GM21423 (cell line): ENCODE measurements around the gene ENAH.

Source experiments
- ATAC-seq: cut with Tn5 transposase; IDR thresholded peaks from one replicate; pipeline ENCODE4 v1.9.1; 2021; ENCODE audit warnings: mild to moderate bottlenecking, moderate library complexity; ENCODE audit not compliant: unreplicated experiment

ENAH gene

DNA sequence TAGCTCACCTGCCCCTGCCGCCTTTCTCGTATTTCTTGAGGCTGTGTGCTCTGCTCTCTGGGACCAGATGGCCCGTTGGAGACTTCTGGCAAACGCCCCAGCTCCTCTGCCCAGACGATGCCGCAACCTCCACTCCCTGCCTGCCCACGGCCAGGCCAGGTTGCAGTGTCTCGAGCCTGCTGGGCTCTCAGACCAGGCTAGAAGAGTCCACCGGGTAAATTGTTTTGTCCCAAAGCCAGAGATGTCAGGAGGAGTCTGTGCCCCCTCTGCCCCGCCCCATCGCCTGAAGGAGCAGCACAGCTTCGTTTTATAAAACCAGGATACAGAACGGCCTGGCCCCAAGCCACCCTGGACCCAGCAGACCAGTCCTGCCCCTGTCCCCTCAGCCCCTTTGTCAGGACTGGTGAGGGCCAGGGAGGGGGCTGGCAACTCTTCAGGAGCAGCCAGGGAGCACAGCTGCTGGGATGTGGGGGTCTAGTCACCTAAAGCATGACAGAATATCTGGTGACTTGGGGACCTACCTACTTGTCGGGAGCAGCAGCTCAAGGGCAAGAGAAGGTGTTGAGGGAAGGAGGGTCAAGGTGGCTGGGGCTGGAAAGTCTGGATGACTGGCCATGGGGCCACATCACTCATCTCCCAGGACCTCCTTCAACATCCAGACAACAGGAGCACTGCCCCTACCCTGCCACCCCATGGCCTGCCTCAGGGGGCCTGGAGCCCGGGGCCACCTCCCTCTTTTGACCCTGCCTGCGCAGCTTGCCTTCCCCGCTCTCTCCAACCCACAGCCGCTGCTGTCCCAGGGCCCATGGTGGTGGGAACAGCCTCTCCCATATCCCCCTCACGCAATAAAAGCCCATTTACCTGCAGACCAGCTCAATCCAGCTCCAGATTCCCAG, 191.1 kb downstream of the ENAH start:
- no peak for ATAC-seq

- ATAC-seq, result no peak
These were observed 192.0 kb downstream of the ENAH start for GRCh38 chr1:225460737-225461532.

- ATAC-seq, result no peak
These were observed 192.7 kb downstream of the ENAH start for GRCh38 chr1:225460021-225460736.

GRCh38 chr1:225458222-225458631, 194.7 kb downstream of the ENAH start:
- no peak for ATAC-seq

GRCh38 chr1:225454733-225455132, 198.2 kb downstream of the ENAH start:
- no peak for ATAC-seq

- no peak for ATAC-seq
These were observed 198.9 kb downstream of the ENAH start for GRCh38 chr1:225453797-225454648.

- no peak for ATAC-seq
These were observed 200.9 kb downstream of the ENAH start for GRCh38 chr1:225451840-225452515.

DNA sequence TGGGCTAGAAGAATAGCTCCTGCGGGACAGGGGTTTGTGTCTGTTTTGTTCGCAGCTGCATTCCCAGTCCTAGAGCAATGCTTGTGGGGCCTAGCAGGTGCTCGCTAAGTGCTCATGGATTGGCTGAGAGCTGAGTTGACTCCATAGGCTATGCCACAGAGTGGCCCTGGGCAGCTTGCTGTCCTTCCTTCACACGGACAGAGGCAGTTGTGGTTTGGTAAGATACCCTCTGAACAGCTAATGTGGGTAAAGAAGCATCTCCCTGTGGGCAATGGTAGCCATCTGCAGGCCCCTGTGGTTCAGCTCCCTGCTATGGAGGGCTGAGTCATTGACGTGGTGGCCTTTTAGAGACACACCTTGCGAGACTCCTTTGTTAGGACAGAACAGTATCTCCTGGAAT, 201.6 kb downstream of the ENAH start:
- ATAC-seq, result no peak

- no peak for ATAC-seq
These were observed 202.3 kb downstream of the ENAH start for GRCh38 chr1:225450491-225451191.

- ATAC-seq, result no peak
These were observed 203.1 kb downstream of the ENAH start for GRCh38 chr1:225449774-225450173.

DNA sequence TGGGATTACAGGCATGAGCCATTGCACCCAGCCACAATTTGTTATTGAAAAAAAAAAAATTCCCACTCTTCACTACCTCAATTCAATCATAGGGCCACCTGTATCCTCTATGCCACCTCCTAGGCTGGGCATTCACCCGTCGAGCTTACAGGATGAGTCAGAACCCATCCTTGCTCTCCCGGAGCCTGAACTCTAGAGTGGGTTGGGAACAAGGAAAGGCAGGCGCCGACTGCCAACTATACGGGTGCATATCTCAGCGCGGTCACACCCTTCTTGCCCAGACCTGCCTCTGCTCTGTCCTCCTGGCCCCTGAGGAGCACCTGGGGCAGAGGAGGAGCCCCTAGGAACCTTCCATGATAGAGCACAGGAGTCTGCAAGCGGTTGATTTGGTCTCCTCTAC, 203.7 kb downstream of the ENAH start:
- no peak for ATAC-seq

DNA sequence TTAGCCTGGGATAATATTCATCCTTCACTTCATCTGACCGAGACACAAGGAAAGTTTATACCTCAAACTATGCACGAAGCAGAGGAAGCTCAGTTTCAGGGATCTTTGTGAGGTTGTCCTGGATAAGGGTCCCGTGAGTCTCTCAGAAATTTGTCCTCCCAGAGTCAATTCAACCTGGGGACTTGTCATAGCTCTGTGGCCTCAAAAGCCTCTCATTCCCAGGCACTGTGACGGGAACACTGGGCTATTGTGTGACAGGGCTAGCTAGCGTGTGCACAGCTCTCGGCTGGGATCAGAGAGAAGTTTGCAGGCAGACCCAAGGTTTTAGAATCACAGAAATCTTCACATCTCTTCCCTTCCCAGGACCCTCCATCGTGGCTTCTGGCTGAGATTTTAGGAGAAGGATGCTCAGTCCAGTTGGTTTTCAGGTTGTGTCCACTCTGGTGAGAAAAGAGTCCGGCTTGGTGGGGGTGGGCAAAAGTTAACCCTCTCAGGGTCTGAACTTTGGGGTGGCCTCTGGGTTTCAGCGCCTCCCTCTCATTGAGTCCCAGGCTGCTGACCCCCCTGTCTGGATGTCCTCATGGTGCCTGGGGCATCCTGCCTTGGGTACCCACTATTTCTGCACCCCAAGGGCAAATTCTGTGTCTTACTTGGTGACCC, 204.6 kb downstream of the ENAH start:
- no peak for ATAC-seq

GRCh38 chr1:225447650-225448089, 205.3 kb downstream of the ENAH start:
- no peak for ATAC-seq

DNA sequence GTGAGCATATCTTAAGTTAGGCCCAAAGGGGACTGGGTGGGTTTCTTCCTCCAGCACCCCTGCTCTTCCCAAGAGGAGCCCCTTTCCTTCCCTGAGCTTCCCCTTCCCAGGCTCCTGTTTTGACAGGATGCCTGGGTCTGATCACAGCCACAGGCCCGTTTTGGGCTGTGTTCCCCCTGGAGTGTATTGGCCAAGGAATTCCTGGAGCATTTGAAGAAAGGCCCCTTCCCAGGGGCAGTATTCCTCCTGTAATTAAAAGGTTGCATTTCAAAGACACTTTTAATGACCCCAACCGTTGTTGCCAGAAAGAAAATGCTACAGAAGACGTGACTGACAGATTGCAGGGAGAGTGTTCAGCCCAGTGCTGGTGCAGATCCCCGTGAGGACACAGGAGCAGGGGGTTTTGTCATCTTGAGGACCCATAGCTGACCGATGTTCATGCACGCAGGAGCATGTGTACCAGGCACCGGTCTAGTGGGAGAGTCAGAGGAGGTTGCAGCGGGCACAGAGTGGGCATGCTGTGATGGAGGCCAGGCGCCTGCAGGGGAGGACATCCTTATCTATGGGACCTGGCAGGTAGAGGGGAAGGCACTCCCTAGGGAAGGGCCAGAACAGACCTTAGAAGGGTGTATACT, 205.8 kb downstream of the ENAH start:
- ATAC-seq, result no peak

GRCh38 chr1:225446595-225446960, 206.3 kb downstream of the ENAH start:
- ATAC-seq, result no peak

- no peak for ATAC-seq
These were observed 207.0 kb downstream of the ENAH start for GRCh38 chr1:225445639-225446594.

DNA sequence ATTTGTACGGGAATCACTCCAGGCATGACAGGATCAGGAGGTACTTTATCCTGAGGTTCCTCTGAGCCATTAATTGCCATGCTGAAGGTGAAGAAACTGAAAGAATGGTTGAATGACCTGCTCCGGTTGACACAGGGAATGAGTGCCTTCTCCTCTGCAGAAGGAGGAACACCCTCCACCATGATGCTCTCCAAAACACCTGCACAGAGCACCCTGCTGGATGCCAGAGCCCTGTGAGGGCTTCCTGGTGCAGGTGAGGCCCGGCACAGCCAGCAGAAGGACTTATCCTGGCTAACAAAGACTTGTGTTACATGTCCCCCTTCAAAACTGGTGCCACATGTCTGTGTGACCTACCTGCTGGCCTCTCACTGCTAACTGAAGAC, 210.8 kb downstream of the ENAH start:
- no peak for ATAC-seq
